Colonic mucosa (tissue), 4 donors: Measurements from ENCODE around the gene PTPRJ. TPM values are rescaled to one million over a fixed set of nuclear protein-coding genes. Genes with fewer than 3 reads are reported as not detected.
"Not testable (repeated sequence)": the region's sequence is repeated elsewhere in the genome, so short reads cannot be mapped to it uniquely, and the experiment has no call there.

Experiments
- DNase-seq: peaks from one replicate; pipeline ENCODE4 v3.0.0-alpha.2; 2020
- H3K27ac ChIP-seq: fragments of 200-600 bp; one replicate; pipeline ENCODE4 v1.8.0; 2021
- H3K27me3 ChIP-seq: fragments of 200-600 bp; one replicate; pipeline ENCODE4 v1.8.0; 2021
- H3K36me3 ChIP-seq: fragments of 200-600 bp; one replicate; pipeline ENCODE4 v1.8.0; 2021
- H3K4me1 ChIP-seq: fragments of 200-600 bp; one replicate; pipeline ENCODE4 v1.8.0; 2021; ENCODE audit warnings: mild to moderate bottlenecking
- H3K4me3 ChIP-seq: fragments of 200-600 bp; one replicate; pipeline ENCODE4 v1.8.0; 2021
- H3K9ac ChIP-seq, 2 donors: one replicate each; pipeline ENCODE4 v1.7.0; 2013; ENCODE audit warnings: control low read depth in 2 of 2, low read depth in 2 of 2, low read length in 2 of 2
- H3K9me3 ChIP-seq: fragments of 200-600 bp; one replicate; pipeline ENCODE4 v1.8.0; 2021
- intact Hi-C: fragments of 100-400 bp; cut with DNase I; formaldehyde crosslinking; loops from one replicate; pipeline ENCODE4 v1.14.1; 2022
- total RNA-seq, 2 donors: library from RNA; stranded (reverse); fragmentation: NEBNext Ultra II Directional in 1 of 2; extraction: Animal tissue kit (Norgen Biotek cat#: 25700) in 1 of 2; gene quantifications; one replicate each; pipeline ENCODE4 v1.2.1, GENCODE V29; 2021
- TF ChIP-seq, protein P1 (sequence below): fragments of 200-600 bp; IDR thresholded peaks from one replicate; pipeline ENCODE4 v1.8.0; 2022; ENCODE audit warnings: antibody characterized with exemption, mild to moderate bottlenecking
- donor health status: healthy.
- donor health status: DM: no; HTN: no; CAD: no.
- donor health status: DM: no; HTN: no; CAD: no.

The PTPRJ gene
- total RNA-seq, 2 donors from 2014 or later, result 37.5 to 45.7 TPM

DNA sequence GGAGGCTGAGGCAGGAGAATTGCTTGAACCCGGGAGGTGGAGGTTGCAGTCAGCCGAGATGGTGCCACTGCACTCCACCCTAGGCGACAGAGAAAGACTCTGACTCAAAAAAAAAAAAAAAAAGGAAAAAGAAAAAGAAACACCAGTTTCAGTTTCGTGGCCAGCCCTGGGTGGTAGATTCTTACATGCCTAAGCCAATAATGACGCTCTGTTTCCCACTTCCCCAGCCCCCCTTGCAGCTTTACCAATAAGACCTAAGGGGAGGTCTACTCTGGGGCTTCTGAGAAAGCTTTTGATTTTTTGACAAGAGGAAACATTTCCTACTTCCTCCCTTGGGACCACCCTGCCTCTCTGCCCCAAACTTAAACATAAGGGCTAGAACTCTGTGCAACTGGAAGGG, 30.0 kb upstream of the PTPRJ start:
- DNase-seq, result no peak
- Histone ChIP-seq H3K4me1 (no peaks in the 10 kb centered on the region), H3K36me3 (no peaks in the 10 kb centered on the region), H3K9me3 (no peaks in the 10 kb centered on the region), H3K9ac (no peak overlapping the region), H3K4me3 (no peak overlapping the region), H3K27ac (no peak overlapping the region), H3K27me3 (no peaks in the 10 kb centered on the region)
- TF ChIP-seq, protein P1, sequence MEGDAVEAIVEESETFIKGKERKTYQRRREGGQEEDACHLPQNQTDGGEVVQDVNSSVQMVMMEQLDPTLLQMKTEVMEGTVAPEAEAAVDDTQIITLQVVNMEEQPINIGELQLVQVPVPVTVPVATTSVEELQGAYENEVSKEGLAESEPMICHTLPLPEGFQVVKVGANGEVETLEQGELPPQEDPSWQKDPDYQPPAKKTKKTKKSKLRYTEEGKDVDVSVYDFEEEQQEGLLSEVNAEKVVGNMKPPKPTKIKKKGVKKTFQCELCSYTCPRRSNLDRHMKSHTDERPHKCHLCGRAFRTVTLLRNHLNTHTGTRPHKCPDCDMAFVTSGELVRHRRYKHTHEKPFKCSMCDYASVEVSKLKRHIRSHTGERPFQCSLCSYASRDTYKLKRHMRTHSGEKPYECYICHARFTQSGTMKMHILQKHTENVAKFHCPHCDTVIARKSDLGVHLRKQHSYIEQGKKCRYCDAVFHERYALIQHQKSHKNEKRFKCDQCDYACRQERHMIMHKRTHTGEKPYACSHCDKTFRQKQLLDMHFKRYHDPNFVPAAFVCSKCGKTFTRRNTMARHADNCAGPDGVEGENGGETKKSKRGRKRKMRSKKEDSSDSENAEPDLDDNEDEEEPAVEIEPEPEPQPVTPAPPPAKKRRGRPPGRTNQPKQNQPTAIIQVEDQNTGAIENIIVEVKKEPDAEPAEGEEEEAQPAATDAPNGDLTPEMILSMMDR, result no peak
- intact Hi-C loops, result no loop called here

GRCh38 chr11:47951504-47951903, 28.9 kb upstream of the PTPRJ start:
- H3K9me3 ChIP-seq, H3K4me1 ChIP-seq, H3K27ac ChIP-seq, intact Hi-C loops, DNase-seq, H3K9ac ChIP-seq, H3K4me3 ChIP-seq, H3K27me3 ChIP-seq, H3K36me3 ChIP-seq: not testable (repeated sequence)

GRCh38 chr11:47955061-47955755, 25.2 kb upstream of the PTPRJ start:
- Histone ChIP-seq H3K27me3 (no peaks in the 10 kb centered on the region), H3K27ac (no peak overlapping the region)
- no peak for DNase-seq

DNA sequence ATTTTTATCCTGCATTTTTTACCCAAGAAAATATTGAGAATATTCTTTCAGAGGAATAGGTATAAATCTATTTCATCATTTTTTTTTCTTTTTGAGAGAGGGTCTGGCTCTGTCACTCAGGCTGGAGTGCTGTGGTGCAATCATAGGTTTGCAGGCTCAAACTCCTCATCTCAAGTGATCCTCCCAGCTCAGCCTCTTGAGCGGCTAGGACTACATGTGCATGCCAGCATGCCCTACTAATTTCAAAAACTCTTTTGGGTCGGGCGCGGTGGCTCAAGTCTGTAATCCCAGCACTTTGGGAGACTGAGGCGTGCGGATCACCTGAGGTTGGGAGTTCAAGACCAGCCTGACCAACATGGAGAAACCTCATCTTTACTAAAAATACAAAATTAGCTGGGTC, 20.3 kb upstream of the PTPRJ start:
- H3K4me3 ChIP-seq, result no peak overlapping the region
- no peak overlapping the region for H3K9ac ChIP-seq
- no peaks in the 10 kb centered on the region for H3K4me1 ChIP-seq
- DNase-seq, result no peak
- no peaks in the 10 kb centered on the region for H3K36me3 ChIP-seq
- no peaks in the 10 kb centered on the region for H3K27me3 ChIP-seq
- H3K9me3 ChIP-seq, result no peaks in the 10 kb centered on the region
- no peak overlapping the region for H3K27ac ChIP-seq
- intact Hi-C loops, result loop anchor here (10.0 kb wide), 1 partner anchor 145 kb away; no protein-coding TSS in a partner anchor
- TF ChIP-seq, protein P1, result no peak

More at GRCh38 chr11:47955061-47955755, 25.2 kb upstream of the PTPRJ start:
- no peaks in the 10 kb centered on the region for H3K9me3 ChIP-seq
- H3K36me3 ChIP-seq, result no peaks in the 10 kb centered on the region
- TF ChIP-seq, protein P1, result no peak
- no peaks in the 10 kb centered on the region for H3K4me1 ChIP-seq
- intact Hi-C loops, result no loop called here
- H3K9ac ChIP-seq, result no peak overlapping the region
- H3K4me3 ChIP-seq, result no peak overlapping the region

DNA sequence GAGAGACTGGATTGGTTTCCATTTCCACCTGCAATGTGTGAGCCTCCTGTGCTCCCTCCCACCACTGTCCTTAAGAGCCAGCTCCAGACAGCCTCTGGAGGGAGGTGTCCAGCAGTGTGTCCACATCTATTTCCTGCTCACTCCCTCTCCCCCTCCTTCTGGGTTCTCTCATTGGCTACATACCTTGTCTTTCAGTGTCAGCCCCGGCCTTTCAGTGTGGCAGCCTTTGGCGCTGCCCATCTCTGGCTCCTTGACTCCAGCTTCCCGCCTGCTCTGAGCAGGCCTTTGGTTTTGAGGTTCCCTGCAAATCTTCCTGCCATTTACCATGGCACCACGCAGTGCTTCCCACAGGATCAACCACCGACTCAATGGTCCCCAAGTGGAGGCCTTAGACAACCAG, 19.0 kb upstream of the PTPRJ start:
- H3K4me3 ChIP-seq, result no peak overlapping the region
- DNase-seq, result no peak
- no peak overlapping the region for H3K9ac ChIP-seq
- TF ChIP-seq, protein P1, result no peak
- H3K36me3 ChIP-seq, result no peaks in the 10 kb centered on the region
- no peaks in the 10 kb centered on the region for H3K27me3 ChIP-seq
- H3K4me1 ChIP-seq, result no peaks in the 10 kb centered on the region
- H3K27ac ChIP-seq, result no peak overlapping the region
- intact Hi-C loops, result loop anchor here (10.0 kb wide), 1 partner anchor 143 kb away; no protein-coding TSS in a partner anchor
- no peaks in the 10 kb centered on the region for H3K9me3 ChIP-seq

DNA sequence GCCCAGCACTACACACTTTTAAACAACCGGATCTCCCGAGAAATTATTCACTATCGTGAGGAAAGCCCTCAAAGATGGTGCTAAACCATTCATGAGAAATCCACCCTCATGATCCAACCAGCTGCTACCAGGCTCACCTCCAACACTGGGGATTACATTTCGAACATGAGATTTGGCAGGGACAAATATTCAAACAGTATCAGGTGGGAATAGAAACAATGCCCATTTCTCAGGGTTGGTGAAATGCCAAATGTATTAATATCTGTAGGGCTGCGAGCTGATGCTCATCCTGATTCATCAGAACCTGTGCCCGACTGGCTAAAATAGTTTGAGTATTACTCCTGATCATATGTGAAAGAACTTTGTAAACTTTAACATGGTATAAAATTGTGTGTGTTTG, 15.8 kb upstream of the PTPRJ start:
- Histone ChIP-seq H3K9ac (no peak overlapping the region), H3K36me3 (no peaks in the 10 kb centered on the region), H3K27me3 (no peaks in the 10 kb centered on the region), H3K4me3 (no peak overlapping the region), H3K9me3 (no peaks in the 10 kb centered on the region), H3K4me1 (no peaks in the 10 kb centered on the region), H3K27ac (no peak overlapping the region)
- no peak for DNase-seq
- TF ChIP-seq, protein P1, result no peak
- intact Hi-C loops, result loop anchor here (10.0 kb wide), 1 partner anchor 140 kb away; no protein-coding TSS in a partner anchor
